ENCODE results near the gene PCDHA2.
"Not testable (repeated sequence)": the region's sequence is repeated elsewhere in the genome, so short reads cannot be mapped to it uniquely, and the experiment has no call there.

Gene PCDHA2

DNA sequence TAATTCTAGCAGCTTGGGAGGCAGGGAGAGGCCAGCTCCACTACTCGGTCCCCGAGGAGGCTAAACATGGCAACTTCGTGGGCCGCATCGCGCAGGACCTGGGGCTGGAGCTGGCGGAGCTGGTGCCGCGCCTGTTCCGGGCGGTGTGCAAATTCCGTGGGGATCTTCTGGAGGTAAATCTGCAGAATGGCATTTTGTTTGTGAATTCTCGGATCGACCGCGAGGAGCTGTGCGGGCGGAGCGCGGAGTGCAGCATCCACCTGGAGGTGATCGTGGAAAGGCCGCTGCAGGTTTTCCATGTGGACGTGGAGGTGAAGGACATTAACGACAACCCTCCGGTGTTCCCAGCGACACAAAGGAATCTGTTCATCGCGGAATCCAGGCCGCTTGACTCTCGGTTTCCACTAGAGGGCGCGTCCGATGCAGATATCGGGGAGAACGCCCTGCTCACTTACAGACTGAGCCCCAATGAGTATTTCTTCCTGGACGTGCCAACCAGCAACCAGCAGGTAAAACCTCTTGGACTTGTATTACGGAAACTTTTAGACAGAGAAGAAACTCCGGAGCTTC lies 39.9 kb downstream of the PCDHA2 start:
- not testable (repeated sequence) for H3K4me3 Mint-ChIP-seq; H3K27ac Mint-ChIP-seq; H3K4me1 Mint-ChIP-seq (ENCODE audit: low read depth)
- Mint-ChIP-seq H3K27me3 (peaks cover 29% of the 10 kb centered on the region), H3K36me3 (peaks cover 16% of the 10 kb centered on the region), H3K9me3 (ENCODE audit: low read depth) (peaks cover 15% of the 10 kb centered on the region)

DNA sequence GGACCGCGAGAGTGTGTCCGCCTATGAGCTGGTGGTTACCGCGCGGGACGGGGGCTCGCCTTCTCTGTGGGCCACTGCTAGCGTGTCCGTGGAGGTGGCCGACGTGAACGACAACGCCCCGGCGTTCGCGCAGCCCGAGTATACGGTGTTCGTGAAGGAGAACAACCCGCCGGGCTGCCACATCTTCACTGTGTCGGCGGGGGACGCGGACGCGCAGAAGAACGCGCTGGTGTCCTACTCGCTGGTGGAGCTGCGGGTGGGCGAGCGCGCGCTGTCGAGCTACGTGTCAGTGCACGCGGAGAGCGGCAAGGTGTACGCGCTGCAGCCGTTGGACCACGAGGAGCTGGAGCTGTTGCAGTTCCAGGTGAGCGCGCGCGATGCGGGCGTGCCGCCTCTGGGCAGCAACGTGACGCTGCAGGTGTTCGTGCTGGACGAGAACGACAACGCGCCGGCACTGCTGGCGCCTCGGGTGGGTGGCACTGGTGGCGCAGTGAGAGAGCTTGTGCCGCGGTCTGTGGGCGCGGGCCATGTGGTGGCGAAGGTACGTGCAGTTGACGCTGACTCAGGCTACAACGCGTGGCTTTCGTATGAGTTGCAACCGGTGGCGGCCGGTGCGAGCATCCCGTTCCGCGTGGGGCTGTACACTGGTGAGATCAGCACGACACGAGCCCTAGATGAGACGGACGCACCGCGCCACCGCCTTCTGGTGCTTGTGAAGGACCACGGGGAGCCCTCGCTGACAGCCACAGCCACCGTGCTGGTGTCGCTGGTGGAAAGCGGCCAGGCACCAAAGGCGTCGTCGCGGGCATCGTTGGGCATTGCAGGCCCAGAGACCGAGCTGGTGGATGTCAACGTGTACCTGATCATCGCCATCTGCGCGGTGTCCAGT lies 41.2 kb downstream of the PCDHA2 start:
- peaks cover 11% of the 10 kb centered on the region for H3K9me3 Mint-ChIP-seq (ENCODE audit: low read depth)
- H3K27me3 Mint-ChIP-seq: peaks cover 36% of the 10 kb centered on the region
- H3K27ac Mint-ChIP-seq: no peak overlapping the region
- H3K4me1 Mint-ChIP-seq (ENCODE audit: low read depth): no peaks in the 10 kb centered on the region
- peaks cover 17% of the 10 kb centered on the region for H3K36me3 Mint-ChIP-seq
- H3K4me3 Mint-ChIP-seq: no peak overlapping the region

DNA sequence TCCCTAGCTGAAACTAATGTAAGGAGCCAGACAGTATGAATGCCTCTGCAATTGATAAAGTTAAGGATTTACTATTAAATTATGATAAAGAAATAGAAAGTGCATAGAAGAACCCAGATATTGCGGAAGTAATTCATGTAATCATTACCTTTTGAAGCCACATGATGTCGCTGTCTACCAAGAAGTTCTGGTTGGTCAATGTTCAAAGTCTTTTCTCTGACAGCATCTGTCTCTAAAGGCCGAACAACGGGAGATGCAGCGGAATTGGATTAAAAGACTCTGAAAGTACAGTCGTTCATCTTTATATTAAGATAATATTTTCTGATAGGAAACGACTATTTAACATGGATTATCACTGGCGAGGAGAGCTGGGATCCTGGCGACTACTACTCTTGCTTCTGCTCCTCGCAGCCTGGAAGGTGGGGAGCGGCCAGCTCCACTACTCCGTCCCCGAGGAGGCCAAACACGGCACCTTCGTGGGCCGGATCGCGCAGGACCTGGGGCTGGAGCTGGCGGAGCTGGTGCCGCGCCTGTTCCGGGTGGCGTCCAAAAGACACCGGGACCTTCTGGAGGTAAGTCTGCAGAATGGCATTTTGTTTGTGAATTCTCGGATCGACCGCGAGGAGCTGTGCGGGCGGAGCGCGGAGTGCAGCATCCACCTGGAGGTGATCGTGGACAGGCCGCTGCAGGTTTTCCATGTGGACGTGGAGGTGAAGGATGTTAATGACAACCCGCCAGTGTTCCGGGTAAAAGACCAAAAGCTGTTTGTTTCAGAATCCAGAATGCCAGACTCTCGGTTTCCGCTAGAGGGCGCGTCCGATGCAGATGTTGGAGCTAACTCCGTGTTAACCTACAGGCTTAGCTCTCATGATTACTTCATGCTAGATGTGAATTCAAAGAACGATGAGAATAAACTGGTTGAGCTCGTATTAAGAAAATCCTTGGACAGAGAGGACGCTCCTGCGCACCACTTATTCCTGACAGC lies 46.6 kb downstream of the PCDHA2 start, which contains the start of gene PCDHA8:
Gene PCDHA8 (plus strand): TSS at position 210 of the 985 bp plus-strand sequence. CDS start 135 bp downstream, at position 345.
- H3K27ac Mint-ChIP-seq: no peak within 1 kb of the TSS
- H3K4me3 Mint-ChIP-seq: no peak within 1 kb of the TSS
- H3K27me3 Mint-ChIP-seq: peaks cover 18% of the 10 kb centered on the region
- peaks cover 10% of the 10 kb centered on the region for H3K36me3 Mint-ChIP-seq
- H3K9me3 Mint-ChIP-seq (ENCODE audit: low read depth): peaks cover 3% of the 10 kb centered on the region
- H3K4me1 Mint-ChIP-seq (ENCODE audit: low read depth): no peaks in the 10 kb centered on the region

DNA sequence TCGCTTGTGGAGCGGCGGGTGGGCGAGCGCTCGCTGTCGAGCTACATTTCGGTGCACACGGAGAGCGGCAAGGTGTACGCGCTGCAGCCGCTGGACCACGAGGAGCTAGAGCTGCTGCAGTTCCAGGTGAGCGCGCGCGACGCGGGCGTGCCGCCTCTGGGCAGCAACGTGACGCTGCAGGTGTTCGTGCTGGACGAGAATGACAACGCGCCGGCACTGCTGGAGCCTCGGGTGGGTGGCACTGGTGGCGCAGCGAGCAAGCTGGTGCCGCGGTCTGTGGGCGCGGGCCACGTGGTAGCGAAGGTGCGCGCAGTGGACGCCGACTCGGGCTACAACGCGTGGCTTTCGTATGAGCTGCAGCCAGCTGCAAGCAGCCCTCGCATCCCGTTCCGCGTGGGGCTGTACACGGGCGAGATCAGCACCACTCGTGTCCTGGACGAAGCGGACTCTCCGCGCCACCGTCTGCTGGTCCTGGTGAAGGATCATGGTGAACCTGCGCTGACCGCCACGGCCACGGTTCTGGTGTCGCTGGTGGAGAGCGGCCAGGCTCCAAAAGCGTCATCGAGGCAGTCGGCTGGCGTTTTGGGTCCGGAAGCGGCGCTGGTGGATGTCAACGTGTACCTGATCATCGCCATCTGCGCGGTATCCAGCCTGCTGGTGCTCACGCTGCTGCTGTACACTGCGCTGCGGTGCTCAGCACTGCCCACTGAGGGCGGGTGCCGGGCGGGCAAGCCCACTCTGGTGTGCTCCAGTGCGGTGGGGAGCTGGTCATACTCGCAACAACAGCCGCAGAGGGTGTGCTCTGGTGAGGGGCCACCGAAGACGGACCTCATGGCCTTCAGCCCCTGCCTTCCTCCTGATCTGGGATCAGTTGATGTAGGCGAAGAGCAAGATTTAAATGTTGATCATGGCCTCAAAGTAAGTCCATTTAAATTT lies 48.4 kb downstream of the PCDHA2 start:
- peaks cover 14% of the 10 kb centered on the region for H3K9me3 Mint-ChIP-seq (ENCODE audit: low read depth)
- no peak overlapping the region for H3K27ac Mint-ChIP-seq
- H3K36me3 Mint-ChIP-seq: peaks cover 20% of the 10 kb centered on the region
- peaks cover 31% of the 10 kb centered on the region for H3K27me3 Mint-ChIP-seq
- H3K4me1 Mint-ChIP-seq (ENCODE audit: low read depth): no peaks in the 10 kb centered on the region
- no peak overlapping the region for H3K4me3 Mint-ChIP-seq

Measured in activated naive CD8-positive, alpha-beta T cell (primary cell).